ENCODE data around the gene CMTM3. TPM values are rescaled to one million over a fixed set of nuclear protein-coding genes. Genes with fewer than 3 reads are reported as not detected.

The CMTM3 gene
- total RNA-seq, 1 donor from 2014 or later = 268 TPM

GRCh38 chr16:66618588-66619375 is 14.3 kb downstream of the CMTM3 start:
- Mint-ChIP-seq H3K4me3 (ENCODE audit: unreplicated experiment) (no peak overlapping the region), H3K27me3 (ENCODE audit: unreplicated experiment) (peaks cover 4% of the 10 kb centered on the region), H3K27ac (ENCODE audit: unreplicated experiment) (peak overlapping the region; percentile 24), H3K9me3 (ENCODE audit: unreplicated experiment) (no peaks in the 10 kb centered on the region), H3K4me1 (ENCODE audit: unreplicated experiment) (peaks cover 15% of the 10 kb centered on the region), H3K36me3 (ENCODE audit: low read depth, unreplicated experiment) (no peaks in the 10 kb centered on the region)
- TF ChIP-seq CTCF (IDR thresholded peaks at IDR 0.05; ENCODE audit: unreplicated experiment) = no peak
- no peak for DNase-seq (ENCODE audit: low spot score)

GRCh38 chr16:66619534-66620428 is 15.3 kb downstream of the CMTM3 start:
- Mint-ChIP-seq H3K27ac (ENCODE audit: unreplicated experiment) (no peak overlapping the region), H3K4me1 (ENCODE audit: unreplicated experiment) (peaks cover 15% of the 10 kb centered on the region), H3K27me3 (ENCODE audit: unreplicated experiment) (peaks cover 4% of the 10 kb centered on the region), H3K36me3 (ENCODE audit: low read depth, unreplicated experiment) (no peaks in the 10 kb centered on the region), H3K9me3 (ENCODE audit: unreplicated experiment) (no peaks in the 10 kb centered on the region), H3K4me3 (ENCODE audit: unreplicated experiment) (no peak overlapping the region)
- TF ChIP-seq CTCF (IDR thresholded peaks at IDR 0.05; ENCODE audit: unreplicated experiment) = no peak
- DNase-seq (ENCODE audit: low spot score) = no peak

GRCh38 chr16:66620429-66620795 is 15.9 kb downstream of the CMTM3 start:
- H3K4me3 Mint-ChIP-seq (ENCODE audit: unreplicated experiment) = no peak overlapping the region
- no peak overlapping the region for H3K27ac Mint-ChIP-seq (ENCODE audit: unreplicated experiment)
- DNase-seq (ENCODE audit: low spot score) = no peak
- no peaks in the 10 kb centered on the region for H3K36me3 Mint-ChIP-seq (ENCODE audit: low read depth, unreplicated experiment)
- H3K4me1 Mint-ChIP-seq (ENCODE audit: unreplicated experiment) = peaks cover 12% of the 10 kb centered on the region
- peaks cover 2% of the 10 kb centered on the region for H3K27me3 Mint-ChIP-seq (ENCODE audit: unreplicated experiment)
- H3K9me3 Mint-ChIP-seq (ENCODE audit: unreplicated experiment) = no peaks in the 10 kb centered on the region
- no peak for TF ChIP-seq CTCF (IDR thresholded peaks at IDR 0.05; ENCODE audit: unreplicated experiment)

GRCh38 chr16:66621973-66622372 is 17.5 kb downstream of the CMTM3 start:
- H3K4me3 Mint-ChIP-seq (ENCODE audit: unreplicated experiment) = no peak overlapping the region
- no peak for DNase-seq (ENCODE audit: low spot score)
- no peaks in the 10 kb centered on the region for H3K9me3 Mint-ChIP-seq (ENCODE audit: unreplicated experiment)
- no peak overlapping the region for H3K27ac Mint-ChIP-seq (ENCODE audit: unreplicated experiment)
- H3K36me3 Mint-ChIP-seq (ENCODE audit: low read depth, unreplicated experiment) = no peaks in the 10 kb centered on the region
- H3K4me1 Mint-ChIP-seq (ENCODE audit: unreplicated experiment) = peaks cover 12% of the 10 kb centered on the region
- H3K27me3 Mint-ChIP-seq (ENCODE audit: unreplicated experiment) = peaks cover 2% of the 10 kb centered on the region
- TF ChIP-seq CTCF (IDR thresholded peaks at IDR 0.05; ENCODE audit: unreplicated experiment) = no peak

GRCh38 chr16:66622863-66623262 is 18.4 kb downstream of the CMTM3 start:
- Mint-ChIP-seq H3K4me3 (ENCODE audit: unreplicated experiment) (no peak overlapping the region), H3K4me1 (ENCODE audit: unreplicated experiment) (peaks cover 5% of the 10 kb centered on the region), H3K36me3 (ENCODE audit: low read depth, unreplicated experiment) (no peaks in the 10 kb centered on the region), H3K27ac (ENCODE audit: unreplicated experiment) (no peak overlapping the region), H3K9me3 (ENCODE audit: unreplicated experiment) (no peaks in the 10 kb centered on the region), H3K27me3 (ENCODE audit: unreplicated experiment) (peaks cover 2% of the 10 kb centered on the region)
- no peak for TF ChIP-seq CTCF (IDR thresholded peaks at IDR 0.05; ENCODE audit: unreplicated experiment)
- DNase-seq (ENCODE audit: low spot score) = no peak

All from endothelial cell (in vitro differentiated cells).